ENCODE data around the gene POLE3. TPM values are rescaled to one million over a fixed set of nuclear protein-coding genes. Genes with fewer than 3 reads are reported as not detected.
"Not testable (repeated sequence)": the region's sequence is repeated elsewhere in the genome, so short reads cannot be mapped to it uniquely, and the experiment has no call there.

POLE3 gene
- polyA plus RNA-seq, 1 donor, result 71.1 TPM

- not testable (repeated sequence) for DNase-seq
Measured at GRCh38 chr9:113379094-113379828, 31.2 kb downstream of the POLE3 start.

GRCh38 chr9:113376634-113377567 is 33.6 kb downstream of the POLE3 start, which contains the start of gene HDHD3:
Gene HDHD3 (minus strand): TSS chr9:113376986. CDS start chr9:113374354, 2,632 bp downstream.
- DNase-seq, result peak; percentile 73

- DNase-seq, result no peak
Measured at GRCh38 chr9:113375057-113376023, 35.1 kb downstream of the POLE3 start.

- DNase-seq, result no peak
Measured at GRCh38 chr9:113373676-113374392, 36.6 kb downstream of the POLE3 start.

- DNase-seq, result no peak
Measured at GRCh38 chr9:113373256-113373655, 37.2 kb downstream of the POLE3 start.

GRCh38 chr9:113372059-113372458 is 38.4 kb downstream of the POLE3 start:
- DNase-seq, result no peak

- no peak for DNase-seq
Measured at GRCh38 chr9:113370806-113371325, 39.6 kb downstream of the POLE3 start.

- DNase-seq, result no peak
Measured at GRCh38 chr9:113369855-113370140, 40.7 kb downstream of the POLE3 start.

- no peak for DNase-seq
Measured at GRCh38 chr9:113368982-113369854, 41.3 kb downstream of the POLE3 start.

GRCh38 chr9:113368348-113368981 is 42.0 kb downstream of the POLE3 start:
- no peak for DNase-seq

- DNase-seq, result not testable (repeated sequence)
Measured at GRCh38 chr9:113365652-113366051, 44.8 kb downstream of the POLE3 start.

- no peak for DNase-seq
Measured at GRCh38 chr9:113364951-113365350, 45.5 kb downstream of the POLE3 start.

GRCh38 chr9:113363336-113363735 is 47.1 kb downstream of the POLE3 start:
- DNase-seq, result no peak

GRCh38 chr9:113361304-113362018 is 49.0 kb downstream of the POLE3 start:
- DNase-seq, result no peak

- DNase-seq, result no peak
Measured at GRCh38 chr9:113360242-113360842, 50.1 kb downstream of the POLE3 start.

GRCh38 chr9:113359385-113359784 is 51.1 kb downstream of the POLE3 start:
- DNase-seq, result no peak
